HG03342 (cell line): ENCODE results near the gene UTP11.
"Not testable (repeated sequence)": the region's sequence is repeated elsewhere in the genome, so short reads cannot be mapped to it uniquely, and the experiment has no call there.

Experiments used
- ATAC-seq: cut with Tn5 transposase; IDR thresholded peaks from one replicate; pipeline ENCODE4 v1.9.1; 2021; ENCODE audit warnings: mild to moderate bottlenecking, moderate library complexity; ENCODE audit not compliant: unreplicated experiment

The UTP11 gene

DNA sequence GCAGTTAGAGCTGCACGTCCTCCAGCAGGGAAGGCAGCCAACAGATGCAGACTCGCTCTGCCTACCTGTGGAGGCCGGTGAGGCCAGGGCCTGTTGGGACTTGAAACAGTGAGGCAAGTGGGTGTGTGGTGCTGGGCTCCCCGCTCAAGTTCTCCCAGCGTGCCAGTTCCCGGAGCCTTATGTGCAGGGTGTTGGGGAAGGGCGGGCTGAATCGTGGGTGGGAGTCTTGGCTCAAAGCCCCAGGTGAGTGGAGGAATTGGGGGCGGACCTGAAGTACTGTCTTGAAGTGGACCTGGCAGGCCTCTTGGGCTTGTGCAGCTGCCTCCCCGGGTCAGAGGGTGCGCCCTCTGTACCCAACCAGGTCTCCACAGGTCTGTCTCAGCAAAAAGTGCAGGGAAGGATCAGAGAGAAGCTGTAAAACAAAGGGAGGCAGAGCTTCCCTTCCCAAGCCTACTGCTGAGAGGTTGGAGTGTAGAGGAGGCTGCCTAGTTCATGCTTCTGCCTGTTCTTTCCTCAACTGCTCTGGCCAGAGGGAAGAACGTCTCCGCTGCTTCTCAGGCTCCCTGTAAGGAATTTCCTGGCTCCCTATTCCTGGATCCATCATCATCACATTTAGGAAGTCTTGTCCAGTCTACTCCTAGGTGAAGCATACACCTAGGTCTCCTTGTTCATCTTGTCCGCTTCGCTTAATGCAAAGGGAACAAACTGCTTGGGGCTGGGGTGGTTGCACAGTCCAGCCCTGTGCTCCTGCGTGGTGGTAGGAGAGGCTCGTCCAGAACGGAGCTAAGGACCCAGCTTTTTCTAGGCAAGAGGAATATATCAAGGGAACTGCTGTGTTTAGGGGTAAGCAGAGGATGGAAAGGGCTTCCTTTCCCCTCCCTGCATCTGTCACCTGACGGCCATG, 14.9 kb downstream of the UTP11 start:
- no peak for ATAC-seq

DNA sequence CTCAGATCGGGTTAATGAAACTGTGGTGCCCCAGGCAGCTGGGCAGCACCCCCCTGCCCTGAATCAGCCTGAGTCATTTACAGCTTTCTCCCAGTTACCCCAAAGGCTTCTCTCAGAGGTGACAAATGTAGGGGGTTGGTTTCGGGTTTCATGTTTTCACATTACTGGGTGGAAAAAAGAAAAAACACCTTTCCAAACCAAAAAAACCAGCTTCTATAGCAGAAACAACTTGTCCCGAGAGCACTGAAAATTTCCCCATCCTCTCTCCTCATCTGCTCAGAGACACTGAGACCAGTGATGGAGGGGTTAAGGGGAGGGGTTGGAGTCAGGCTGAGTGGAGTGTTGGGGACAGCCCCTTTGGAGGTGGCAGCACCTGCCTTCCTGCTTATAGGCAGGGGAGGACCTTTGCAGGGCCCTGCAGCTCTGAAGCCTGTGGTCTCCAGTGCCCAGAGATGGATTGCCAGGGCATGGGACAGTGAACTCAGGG, 15.6 kb downstream of the UTP11 start:
- ATAC-seq, result peak; percentile 55

DNA sequence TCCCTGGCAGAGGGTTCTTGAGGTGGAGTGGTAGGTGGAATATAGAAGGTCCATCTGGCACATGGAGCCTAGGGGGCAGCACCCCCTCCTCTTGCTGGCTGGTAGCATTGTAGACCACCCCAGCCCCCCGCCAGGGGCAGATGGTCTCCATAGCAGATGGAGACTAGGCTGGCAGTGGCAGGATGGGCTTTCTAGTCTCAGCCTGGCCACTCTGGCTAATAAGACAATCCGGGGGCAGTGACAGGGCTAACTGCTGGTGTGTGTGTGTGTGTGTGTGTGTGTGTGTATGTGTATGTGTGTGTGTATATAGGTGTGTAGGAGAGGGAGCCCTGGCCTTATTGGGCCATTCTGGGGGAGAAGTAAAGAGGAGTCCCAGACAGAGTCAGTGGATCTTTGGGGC, 16.1 kb downstream of the UTP11 start:
- peak; percentile 10 for ATAC-seq

GRCh38 chr1:38029081-38029681, 16.6 kb downstream of the UTP11 start:
- no peak for ATAC-seq

DNA sequence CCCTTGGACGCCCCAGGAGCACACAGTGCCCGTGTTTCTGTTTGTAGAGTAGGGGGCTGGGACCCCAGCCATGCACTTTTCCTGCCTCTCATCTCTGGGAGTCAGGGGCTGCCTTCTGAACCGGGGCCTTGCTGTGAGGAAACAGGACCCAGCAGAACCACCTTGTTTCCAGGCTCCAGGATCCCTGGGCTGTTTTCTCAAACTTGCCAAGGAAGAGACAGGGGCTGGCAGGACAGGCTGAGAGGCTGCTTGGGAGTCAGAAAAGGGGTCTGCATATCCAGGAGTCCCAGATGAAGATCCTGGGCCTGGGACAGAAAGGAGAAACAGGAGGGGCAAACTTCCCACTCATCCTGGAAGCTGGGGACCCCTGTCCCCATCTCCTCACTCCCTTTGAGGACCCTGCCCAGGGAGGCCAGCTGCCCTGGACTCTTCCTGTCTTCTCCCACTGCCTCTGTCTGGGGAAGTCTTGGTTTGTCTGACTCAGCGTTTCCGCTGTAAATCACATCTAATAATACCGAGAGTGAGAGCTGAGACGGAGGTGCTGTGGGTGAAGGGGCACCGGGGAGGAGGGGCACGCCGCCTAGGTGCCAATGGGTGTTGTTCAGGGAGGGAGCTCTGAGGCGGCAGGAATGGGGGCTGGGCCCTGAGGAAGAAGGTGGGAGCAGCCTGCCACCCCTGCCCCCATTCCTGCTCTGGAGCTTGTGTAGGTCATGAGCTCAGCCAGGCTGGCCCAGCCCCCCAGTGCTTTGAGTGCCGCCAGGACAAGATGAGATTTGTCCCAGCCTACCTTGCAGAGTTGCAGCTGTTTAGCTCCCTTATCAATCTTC, 17.4 kb downstream of the UTP11 start:
- ATAC-seq, result peak; percentile 43

DNA sequence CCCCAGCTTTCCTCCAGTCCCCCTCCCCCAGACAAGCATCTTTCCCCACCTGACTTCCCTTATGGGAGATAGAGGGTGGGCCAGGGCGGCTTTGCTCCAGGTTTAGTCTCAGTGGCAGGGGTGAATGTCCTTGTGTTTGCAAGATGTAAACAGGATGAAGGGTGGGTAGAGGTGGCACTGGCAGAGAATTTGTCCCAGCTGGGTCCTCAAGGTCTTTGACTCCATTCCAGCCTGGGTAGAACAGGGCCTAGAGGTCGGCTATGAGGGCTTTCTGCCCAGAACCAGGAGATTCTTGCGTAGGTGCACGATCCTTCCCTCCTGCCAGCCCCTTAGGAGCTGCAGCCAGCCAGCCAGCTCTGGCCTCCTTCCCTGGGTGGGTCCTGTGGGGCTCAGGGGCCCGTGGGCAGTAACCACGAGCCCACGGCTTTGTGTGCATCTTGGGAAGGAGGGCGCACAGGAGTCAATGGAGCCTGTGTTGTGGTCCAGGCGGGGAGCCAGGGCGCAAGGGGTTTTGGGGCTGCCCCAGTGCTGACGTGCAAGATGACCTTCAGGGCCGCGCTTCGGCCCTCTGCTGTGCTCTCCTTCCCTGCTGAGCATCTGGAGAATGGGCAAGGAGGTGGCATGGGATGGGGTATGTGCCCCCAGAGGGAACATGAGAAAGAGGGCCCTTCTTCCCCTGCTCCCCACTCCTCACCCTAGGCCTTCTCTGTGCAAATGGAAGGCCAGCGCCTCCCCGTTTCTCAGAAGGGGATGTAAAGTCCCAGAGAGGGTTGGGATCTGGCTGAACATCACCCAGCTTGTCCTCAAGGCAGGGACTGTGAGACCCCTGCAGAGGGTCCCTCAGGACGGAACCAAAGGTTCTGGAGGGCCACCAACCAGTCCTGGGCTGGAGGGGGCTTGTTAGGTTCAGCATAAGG, 18.3 kb downstream of the UTP11 start:
- no peak for ATAC-seq

- ATAC-seq, result no peak
These were observed 19.0 kb downstream of the UTP11 start for GRCh38 chr1:38031513-38031866.

GRCh38 chr1:38032992-38033391, 20.5 kb downstream of the UTP11 start:
- not testable (repeated sequence) for ATAC-seq

DNA sequence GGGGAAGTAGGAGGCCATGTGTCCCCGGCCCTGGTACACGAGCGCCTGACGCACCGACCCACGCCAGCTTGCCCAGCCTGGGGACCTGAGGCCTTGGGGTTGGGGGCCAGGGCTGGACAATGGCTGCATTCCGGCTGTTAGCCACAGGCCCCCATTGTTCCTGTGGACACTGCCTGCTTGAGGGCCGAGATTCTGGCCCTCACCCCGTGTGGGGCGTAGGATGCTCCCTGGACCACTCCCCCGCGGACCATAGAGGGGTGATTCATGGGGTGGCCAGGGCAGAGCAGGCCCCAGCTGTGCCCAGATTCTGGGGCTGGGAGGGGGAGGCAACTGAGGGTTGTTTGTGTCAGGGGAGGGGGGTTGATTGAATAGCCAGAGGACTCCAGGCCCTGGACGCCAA, 22.3 kb downstream of the UTP11 start:
- ATAC-seq, result no peak

- ATAC-seq, result no peak
These were observed 24.8 kb downstream of the UTP11 start for GRCh38 chr1:38037221-38037939.

- no peak for ATAC-seq
These were observed 26.3 kb downstream of the UTP11 start for GRCh38 chr1:38038861-38039260.

DNA sequence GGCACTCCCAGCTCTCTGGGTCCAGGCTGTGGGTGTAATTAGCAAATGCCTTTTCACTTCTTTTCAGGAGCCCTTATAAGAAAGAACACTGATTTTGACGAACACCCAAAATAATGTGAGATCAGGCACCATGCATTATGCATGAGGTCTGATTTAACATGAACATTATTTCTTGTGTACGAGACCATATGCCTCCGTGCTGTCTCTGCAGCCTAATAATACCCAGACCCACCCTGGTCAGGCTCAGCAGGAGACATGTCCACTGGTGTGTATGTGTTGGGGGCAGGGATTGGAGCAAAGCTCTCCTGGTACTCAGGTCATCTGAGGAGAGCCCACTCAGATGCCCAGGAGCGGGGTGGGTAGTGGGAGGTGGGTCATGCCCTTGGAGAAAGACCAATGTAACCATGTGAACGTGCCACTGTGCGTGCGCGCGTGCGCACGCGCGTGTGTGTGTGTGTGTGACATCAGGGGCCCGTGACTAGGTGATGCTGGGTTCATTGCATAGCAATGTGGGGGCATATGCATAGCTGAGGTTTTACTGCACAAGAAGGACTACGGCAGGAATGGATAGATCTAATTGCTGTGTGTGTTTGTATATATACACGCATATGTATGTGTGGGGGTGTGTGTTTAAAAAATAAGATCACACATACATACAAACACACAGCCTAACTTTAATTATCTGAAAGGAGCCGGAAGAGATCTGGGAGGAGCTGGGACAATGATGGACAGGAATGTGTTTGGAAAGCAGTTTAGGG, 27.0 kb downstream of the UTP11 start:
- no peak for ATAC-seq

- ATAC-seq, result no peak
These were observed 29.7 kb downstream of the UTP11 start for GRCh38 chr1:38041936-38042834.

DNA sequence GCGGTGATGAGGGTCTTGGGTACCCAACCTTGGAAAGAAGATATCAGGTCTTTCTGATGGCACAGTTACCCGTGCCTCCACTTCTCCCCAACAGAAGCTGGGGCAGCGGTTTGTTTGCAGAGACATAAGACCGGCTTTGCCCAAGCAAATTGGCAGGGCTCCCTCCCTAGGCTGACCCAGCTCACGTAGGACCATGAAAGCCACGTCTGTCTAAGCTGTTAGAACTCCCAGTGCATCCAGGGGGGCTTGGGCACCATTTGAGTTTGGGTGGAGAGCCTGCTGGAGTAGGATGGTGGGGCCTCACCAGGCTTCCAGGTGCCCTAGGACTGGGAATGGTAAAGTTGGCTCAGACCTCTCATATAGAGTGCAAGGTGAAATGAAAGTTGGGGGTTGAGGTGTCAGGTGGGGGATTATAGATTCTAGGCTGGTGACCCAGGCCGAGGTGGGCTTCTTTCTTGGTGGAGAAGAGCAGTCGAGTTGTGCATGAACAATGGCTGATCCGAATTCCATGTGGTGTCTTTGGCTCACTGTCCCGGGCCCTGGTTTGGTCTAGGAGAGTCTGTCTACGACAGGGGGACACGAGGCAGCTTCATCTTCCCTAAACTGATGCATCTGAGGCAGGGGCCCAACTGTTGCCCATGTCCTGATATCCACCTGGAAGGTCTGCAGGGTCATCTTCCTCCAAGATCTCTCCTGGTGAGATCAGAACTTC, 30.7 kb downstream of the UTP11 start:
- no peak for ATAC-seq

DNA sequence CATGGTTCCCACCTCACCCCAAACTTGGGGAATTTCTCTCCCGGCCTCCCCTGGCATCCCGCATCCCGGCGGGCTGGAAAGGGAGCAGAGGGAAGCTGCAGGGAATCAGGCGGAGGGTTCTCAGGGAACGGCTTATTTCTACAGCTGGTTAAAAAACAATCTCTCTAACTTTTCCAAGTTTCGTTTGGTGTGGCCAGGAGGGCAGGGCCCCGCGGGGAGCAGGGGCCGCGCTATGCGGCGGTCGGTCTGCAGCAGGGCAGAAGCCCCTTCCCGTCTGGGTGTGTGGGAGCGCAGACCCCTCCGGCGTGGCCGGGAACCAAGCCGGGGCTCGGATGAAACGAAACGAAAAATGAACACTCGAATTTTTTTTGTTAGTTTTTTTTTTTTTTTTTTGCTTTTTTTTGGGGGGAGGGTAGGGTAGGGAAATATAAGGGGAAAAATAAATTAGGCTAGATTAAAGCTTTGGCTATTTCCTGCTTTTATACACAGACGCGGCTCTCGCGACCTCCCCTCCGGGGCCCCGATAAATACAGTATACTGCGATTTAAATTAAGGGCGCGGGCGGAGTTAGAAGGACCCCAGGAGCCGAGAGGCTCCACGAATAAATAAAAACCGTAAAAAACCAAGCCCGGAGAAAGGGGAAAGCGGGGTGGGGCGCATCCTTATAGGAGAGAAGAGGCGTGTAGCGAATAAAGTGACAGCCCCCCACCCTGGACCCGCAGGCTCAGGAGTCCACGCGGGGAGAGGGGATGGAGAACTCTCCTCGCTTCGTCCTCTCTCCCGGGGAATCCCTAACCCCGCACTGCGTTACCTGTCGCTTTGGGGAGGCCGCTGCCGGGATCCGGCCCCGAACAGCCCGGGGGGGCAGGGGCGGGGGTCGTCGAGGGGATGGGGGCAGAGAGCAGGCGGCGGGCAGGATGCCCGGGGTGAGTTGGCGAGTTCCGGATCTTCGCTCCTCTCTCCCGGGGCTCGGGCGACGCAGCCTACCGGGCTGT, 32.0 kb downstream of the UTP11 start:
- no peak for ATAC-seq
